ENCODE measurements around the gene CLCN5. TPM values are rescaled to one million over a fixed set of nuclear protein-coding genes. Genes with fewer than 3 reads are reported as not detected.

Gene CLCN5
- total RNA-seq, 4 donors from 2014 or later, result 2.5 to 20.3 (median 17.2) TPM

- TF ChIP-seq CTCF (IDR thresholded peaks at IDR 0.05), result no peak
- no peak for TF ChIP-seq POLR2A (IDR thresholded peaks at IDR 0.05)
- no peak overlapping the region for H3K27ac ChIP-seq
- H3K9me3 ChIP-seq, result no peaks in the 10 kb centered on the region
- H3K27me3 ChIP-seq, result no peaks in the 10 kb centered on the region
- no peak for DNase-seq
- H3K4me3 ChIP-seq, result no peak overlapping the region
- no peaks in the 10 kb centered on the region for H3K36me3 ChIP-seq
- H3K4me1 ChIP-seq, result no peaks in the 10 kb centered on the region
These were observed 50.0 kb downstream of the CLCN5 start for GRCh38 chrX:49972328-49972860.

GRCh38 chrX:49976682-49977197 lies 54.3 kb downstream of the CLCN5 start:
- H3K4me3 ChIP-seq, result no peak overlapping the region
- no peak for TF ChIP-seq POLR2A (IDR thresholded peaks at IDR 0.05)
- TF ChIP-seq CTCF (IDR thresholded peaks at IDR 0.05), result no peak
- no peak overlapping the region for H3K27ac ChIP-seq

GRCh38 chrX:49977319-49978090 lies 55.1 kb downstream of the CLCN5 start:
- no peaks in the 10 kb centered on the region for H3K4me1 ChIP-seq
- no peaks in the 10 kb centered on the region for H3K36me3 ChIP-seq
- no peak overlapping the region for H3K27ac ChIP-seq
- H3K4me3 ChIP-seq, result no peak overlapping the region
- H3K9me3 ChIP-seq, result no peaks in the 10 kb centered on the region
- H3K27me3 ChIP-seq, result no peaks in the 10 kb centered on the region
- no peak for TF ChIP-seq CTCF (IDR thresholded peaks at IDR 0.05)
- DNase-seq, result no peak

More at GRCh38 chrX:49976682-49977197, 54.3 kb downstream of the CLCN5 start:
- no peaks in the 10 kb centered on the region for H3K27me3 ChIP-seq
- H3K9me3 ChIP-seq, result no peaks in the 10 kb centered on the region
- no peaks in the 10 kb centered on the region for H3K4me1 ChIP-seq
- DNase-seq, result no peak
- H3K36me3 ChIP-seq, result no peaks in the 10 kb centered on the region

- no peaks in the 10 kb centered on the region for H3K36me3 ChIP-seq
- no peak for DNase-seq
- no peaks in the 10 kb centered on the region for H3K27me3 ChIP-seq
- no peaks in the 10 kb centered on the region for H3K9me3 ChIP-seq
- no peak for TF ChIP-seq CTCF (IDR thresholded peaks at IDR 0.05)
- no peak for TF ChIP-seq POLR2A (IDR thresholded peaks at IDR 0.05)
- no peaks in the 10 kb centered on the region for H3K4me1 ChIP-seq
- no peak overlapping the region for H3K27ac ChIP-seq
- no peak overlapping the region for H3K4me3 ChIP-seq
These were observed 55.8 kb downstream of the CLCN5 start for GRCh38 chrX:49978176-49978575.

- Histone ChIP-seq H3K27me3 (no peaks in the 10 kb centered on the region), H3K4me1 (no peaks in the 10 kb centered on the region), H3K27ac (no peak overlapping the region), H3K4me3 (no peak overlapping the region), H3K9me3 (no peaks in the 10 kb centered on the region), H3K36me3 (no peaks in the 10 kb centered on the region)
- TF ChIP-seq CTCF (IDR thresholded peaks at IDR 0.05) (no peak), POLR2A (IDR thresholded peaks at IDR 0.05) (no peak)
- no peak for DNase-seq
These were observed 63.7 kb downstream of the CLCN5 start for GRCh38 chrX:49986058-49986457.

All from Peyer's patch (tissue), 4 donors.